IPS-18c (cell line): ENCODE data around the gene STH.

Source experiments
- H3K4me3 ChIP-seq: 2 replicates; pipeline ENCODE4 v1.7.0; 2013; ENCODE audit warnings: low read depth, mild to moderate bottlenecking, low read length, moderate library complexity; ENCODE audit not compliant: insufficient read depth
- H3K9me3 ChIP-seq: one replicate; pipeline ENCODE4 v1.6.1; 2013; ENCODE audit warnings: mild to moderate bottlenecking, low read length, moderate library complexity; ENCODE audit not compliant: control insufficient read depth, insufficient read depth

Gene STH

DNA sequence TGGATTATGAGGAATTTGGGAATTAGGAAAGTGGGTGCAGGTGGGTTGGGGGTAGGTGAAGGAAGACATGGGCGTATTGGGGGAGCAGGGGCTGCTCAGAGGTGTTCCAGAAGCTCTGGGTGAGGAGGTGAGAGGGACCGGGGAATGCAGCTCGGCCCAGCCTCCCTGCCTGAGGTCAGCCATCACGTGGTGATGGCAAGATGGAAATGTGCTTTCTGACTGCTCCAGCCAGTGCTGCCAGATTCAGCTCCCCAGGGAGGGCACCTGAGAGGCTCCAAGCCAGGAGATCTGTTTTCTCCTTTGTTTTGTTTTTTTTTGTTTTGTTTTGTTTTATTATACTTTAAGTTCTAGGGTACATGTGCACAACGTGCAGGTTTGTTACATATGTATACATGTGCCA is 35.2 kb upstream of the STH start:
- no peak overlapping the region for H3K4me3 ChIP-seq
- H3K9me3 ChIP-seq = no peaks in the 10 kb centered on the region

- H3K4me3 ChIP-seq = no peak overlapping the region
- H3K9me3 ChIP-seq = no peaks in the 10 kb centered on the region
These were observed 34.4 kb upstream of the STH start for GRCh38 chr17:45964634-45965033.

DNA sequence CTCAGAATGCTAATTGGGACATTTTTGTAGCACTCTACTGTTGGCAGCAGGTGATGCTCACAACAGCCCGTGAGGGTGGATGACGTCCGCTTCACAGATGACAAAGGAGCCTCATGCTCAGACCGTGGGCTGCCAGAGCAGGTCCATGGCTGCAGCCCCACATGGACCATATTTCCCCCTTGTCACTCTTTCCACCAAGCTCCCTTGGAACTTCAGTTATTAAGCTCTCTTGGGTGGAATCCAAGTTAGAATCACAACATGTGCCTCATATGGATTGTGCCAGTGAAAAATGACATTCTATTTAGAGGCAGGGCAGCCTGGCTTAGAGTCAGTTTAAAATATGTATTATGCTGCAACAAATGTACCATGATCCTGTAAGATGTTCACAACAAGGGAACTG is 33.2 kb upstream of the STH start:
- Histone ChIP-seq H3K9me3 (no peaks in the 10 kb centered on the region), H3K4me3 (no peak overlapping the region)

GRCh38 chr17:45966606-45967280 is 32.3 kb upstream of the STH start:
- H3K9me3 ChIP-seq = no peaks in the 10 kb centered on the region

DNA sequence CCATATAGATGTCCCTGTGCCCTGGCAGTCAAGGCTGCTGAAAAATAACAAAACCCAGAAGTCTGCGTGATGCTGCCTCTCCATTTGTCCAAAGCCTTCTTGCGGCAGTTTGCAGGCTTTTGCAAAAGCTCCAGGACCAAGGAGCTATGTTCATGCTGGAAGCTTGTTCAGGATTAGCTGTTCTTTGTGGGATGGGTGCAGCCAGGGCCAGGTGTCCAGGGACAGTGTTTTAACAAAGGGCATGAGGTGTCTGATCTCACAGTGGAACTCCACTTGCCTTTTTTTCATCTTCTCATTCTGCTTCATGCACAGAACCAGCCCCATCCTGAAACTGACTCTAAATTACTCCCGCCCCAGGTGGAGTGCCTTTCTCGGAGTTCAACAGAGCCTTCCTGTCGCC is 31.7 kb upstream of the STH start:
- Histone ChIP-seq H3K9me3 (no peaks in the 10 kb centered on the region), H3K4me3 (no peak overlapping the region)

More at GRCh38 chr17:45966606-45967280, 32.3 kb upstream of the STH start:
- no peak overlapping the region for H3K4me3 ChIP-seq

GRCh38 chr17:45968732-45969131 is 30.3 kb upstream of the STH start:
- H3K4me3 ChIP-seq = no peak overlapping the region
- no peaks in the 10 kb centered on the region for H3K9me3 ChIP-seq

GRCh38 chr17:45969726-45970125 is 29.3 kb upstream of the STH start:
- Histone ChIP-seq H3K9me3 (no peaks in the 10 kb centered on the region), H3K4me3 (no peak overlapping the region)

GRCh38 chr17:45970659-45971058 is 28.4 kb upstream of the STH start:
- H3K4me3 ChIP-seq = no peak overlapping the region
- H3K9me3 ChIP-seq = no peaks in the 10 kb centered on the region

GRCh38 chr17:45971698-45972141 is 27.3 kb upstream of the STH start:
- Histone ChIP-seq H3K4me3 (no peak overlapping the region), H3K9me3 (no peaks in the 10 kb centered on the region)

- Histone ChIP-seq H3K9me3 (no peaks in the 10 kb centered on the region), H3K4me3 (no peak overlapping the region)
These were observed 26.5 kb upstream of the STH start for GRCh38 chr17:45972531-45972930.

GRCh38 chr17:45973099-45973780 is 25.8 kb upstream of the STH start:
- no peaks in the 10 kb centered on the region for H3K9me3 ChIP-seq
- H3K4me3 ChIP-seq = no peak overlapping the region

- no peaks in the 10 kb centered on the region for H3K9me3 ChIP-seq
- H3K4me3 ChIP-seq = no peak overlapping the region
These were observed 24.8 kb upstream of the STH start for GRCh38 chr17:45973946-45974859.

DNA sequence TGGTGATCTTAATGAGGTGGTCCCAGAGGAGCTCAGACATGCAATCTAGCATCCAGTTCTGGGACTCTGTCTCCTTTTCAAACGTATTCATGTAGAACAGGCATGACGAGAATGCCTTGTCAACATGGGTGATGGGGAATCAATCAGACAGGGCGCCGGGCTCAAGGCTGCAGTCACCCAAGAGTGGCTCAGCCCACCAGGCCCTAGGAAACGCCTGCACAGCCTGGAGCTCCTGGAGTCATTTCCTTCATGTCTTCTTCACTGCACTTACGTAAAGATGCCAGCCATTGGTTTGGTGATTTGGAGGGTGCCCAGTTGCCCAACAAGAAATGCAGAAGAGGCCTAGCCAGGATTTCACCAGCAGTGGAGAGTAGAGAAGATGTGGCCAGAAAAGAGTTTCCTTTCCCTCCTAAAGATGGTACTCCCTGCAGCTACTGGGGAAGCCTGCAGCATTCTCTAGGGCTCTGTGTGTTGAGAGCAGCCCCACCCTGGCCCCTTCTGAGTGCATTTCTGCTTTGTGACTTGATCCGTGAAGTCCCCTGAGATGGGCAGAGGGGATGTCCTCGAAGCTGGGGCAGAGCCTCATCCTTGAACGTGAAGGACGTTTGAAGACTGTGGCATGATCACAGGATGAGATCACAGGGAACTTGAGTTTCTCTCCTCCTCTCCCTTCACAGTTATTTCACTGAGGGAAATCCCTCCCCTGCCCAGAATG is 24.0 kb upstream of the STH start:
- H3K9me3 ChIP-seq = no peaks in the 10 kb centered on the region
- H3K4me3 ChIP-seq = no peak overlapping the region

DNA sequence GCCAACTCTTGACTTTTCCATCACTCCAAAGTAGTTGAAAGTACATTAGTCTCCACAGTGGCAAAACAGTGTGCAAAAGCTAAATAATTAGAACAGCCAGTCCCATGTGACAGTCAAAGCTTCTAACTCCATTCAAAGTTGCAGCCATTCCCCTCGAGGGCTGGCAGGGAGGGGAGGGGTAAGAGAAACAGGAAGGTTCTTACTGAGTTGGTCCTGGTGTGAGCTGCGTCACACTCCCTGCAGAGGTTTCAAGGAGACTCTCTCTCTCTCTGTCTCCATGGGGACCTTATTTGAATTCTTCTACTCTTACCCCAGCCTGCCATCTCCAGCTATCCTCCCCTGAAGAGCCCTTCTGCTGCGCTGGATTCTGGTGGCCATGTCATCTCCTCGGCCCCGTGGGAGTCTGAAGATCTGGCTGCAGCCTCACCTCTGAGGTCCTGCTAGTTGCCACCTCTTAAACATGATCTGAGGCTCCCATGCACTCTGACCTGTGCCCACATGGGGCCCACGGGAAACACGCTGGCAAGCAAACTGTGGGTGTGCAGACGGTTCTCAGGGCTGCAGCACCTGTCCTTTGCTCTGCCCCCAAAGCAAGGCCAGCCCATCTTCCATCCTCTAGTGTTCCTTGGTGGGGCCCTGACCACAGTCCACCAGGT is 23.3 kb upstream of the STH start:
- no peak overlapping the region for H3K4me3 ChIP-seq

GRCh38 chr17:45976391-45976754 is 22.7 kb upstream of the STH start:
- Histone ChIP-seq H3K9me3 (no peaks in the 10 kb centered on the region), H3K4me3 (no peak overlapping the region)

More for the DNA sequence above, 23.3 kb upstream of the STH start:
- H3K9me3 ChIP-seq = no peaks in the 10 kb centered on the region

DNA sequence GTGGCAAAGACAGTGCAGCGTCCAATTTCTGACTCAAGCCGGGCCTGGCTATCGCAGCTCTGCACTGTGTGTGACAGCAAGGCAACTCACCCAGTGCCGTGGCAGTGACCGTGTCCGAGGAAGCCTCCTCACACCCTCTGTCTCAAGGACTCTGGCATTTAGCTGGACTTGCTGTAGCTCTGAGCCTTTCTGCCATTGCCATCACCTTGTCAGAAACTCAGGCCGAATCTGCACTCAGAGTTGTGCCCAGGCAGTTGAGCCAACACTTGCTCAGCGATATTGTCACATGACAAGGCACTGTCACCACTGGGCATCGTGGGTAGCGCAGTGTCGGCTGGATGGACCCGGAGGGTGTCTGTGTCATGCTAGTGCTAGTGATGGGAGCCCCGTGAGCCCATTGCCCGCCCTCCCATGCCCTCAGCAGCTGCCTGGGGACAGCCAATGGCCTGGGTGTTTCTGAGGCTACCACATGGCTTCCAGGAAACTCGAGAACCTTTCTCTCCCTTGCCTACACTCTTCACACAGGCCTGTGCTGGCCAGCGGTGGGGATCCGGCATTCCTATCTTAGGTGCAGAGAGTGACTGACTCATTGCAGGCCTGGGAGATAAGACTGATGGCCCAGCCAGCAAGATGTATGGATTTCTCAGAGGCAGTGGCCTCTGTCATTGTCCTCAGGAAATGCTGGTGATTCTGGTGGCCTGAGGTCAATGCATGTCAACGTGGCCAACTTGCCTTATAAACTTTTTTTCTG is 22.1 kb upstream of the STH start:
- H3K9me3 ChIP-seq = no peaks in the 10 kb centered on the region
- H3K4me3 ChIP-seq = no peak overlapping the region
